K562 (cell line): ENCODE data around the gene PHF12.

Experiments used
- CBX2 ChIP-seq: fragments of 200-600 bp; sonication (generic); IDR thresholded peaks from one replicate; pipeline ENCODE4 v1.6.1; 2012; ENCODE audit warnings: mild to moderate bottlenecking, low read length, inconsistent platforms; ENCODE audit not compliant: insufficient read depth, poor library complexity, severe bottlenecking
- CTCF ChIP-seq, 3 experiments: IDR thresholded peaks in 2 of 3; conservative IDR thresholded peaks in 1 of 3; 2 replicates each; pipeline ENCODE4 v1.5.1; 2011 to 2012; ENCODE audit warnings: low read length in 3 of 3, mild to moderate bottlenecking in 3 of 3, control low read depth in 2 of 3, improper control_type of control experiment in 1 of 3, inconsistent platforms in 1 of 3, low read depth in 1 of 3, mixed read lengths in 1 of 3, moderate library complexity in 1 of 3; ENCODE audit not compliant: insufficient read depth in 2 of 3
- E2F8 ChIP-seq: fragments of 450-650 bp; IDR thresholded peaks from 2 replicates; pipeline ENCODE4 v1.7.1; 2018; ENCODE audit warnings: mild to moderate bottlenecking, low read depth; ENCODE audit not compliant: partially characterized antibody
- POLR2A ChIP-seq: fragments of 450-650 bp; conservative IDR thresholded peaks from 2 replicates; pipeline ENCODE4 v1.6.1; 2016
- RAD21 ChIP-seq, 2 experiments: fragments of 250-450 bp in 1 of 2; fragments of 450-650 bp in 1 of 2; sonication (Bioruptor Pico) in 1 of 2; formaldehyde crosslinking in 1 of 2; IDR thresholded peaks in 1 of 2; conservative IDR thresholded peaks in 1 of 2; 2 replicates each; pipeline versions ENCODE4 v1.4.0 to v1.8.0; 2020 to 2022; ENCODE audit warnings: mild to moderate bottlenecking in 2 of 2, moderate library complexity in 1 of 2
- TF ChIP-seq, protein P1 (sequence below): sonication (generic); formaldehyde crosslinking; IDR thresholded peaks from 2 replicates; pipeline ENCODE4 v1.8.0; 2022; ENCODE audit warnings: mild to moderate bottlenecking, missing genetic modification reagents

- TF ChIP-seq CBX2 (no peak), POLR2A (no peak), CTCF (IDR thresholded peaks at IDR 0.05 in 2 of 3, conservative IDR thresholded peaks at IDR 0.05 in 1 of 3; ENCODE audit: insufficient read depth in 2 of 3, low read depth in 1 of 3, low read length in 3 of 3) (no peak), RAD21 (CRISPR knock-in tag; conservative IDR thresholded peaks at IDR 0.05 in 1 of 2, IDR thresholded peaks at IDR 0.05 in 1 of 2) (no peak), E2F8 (no peak)
- TF ChIP-seq, protein P1, sequence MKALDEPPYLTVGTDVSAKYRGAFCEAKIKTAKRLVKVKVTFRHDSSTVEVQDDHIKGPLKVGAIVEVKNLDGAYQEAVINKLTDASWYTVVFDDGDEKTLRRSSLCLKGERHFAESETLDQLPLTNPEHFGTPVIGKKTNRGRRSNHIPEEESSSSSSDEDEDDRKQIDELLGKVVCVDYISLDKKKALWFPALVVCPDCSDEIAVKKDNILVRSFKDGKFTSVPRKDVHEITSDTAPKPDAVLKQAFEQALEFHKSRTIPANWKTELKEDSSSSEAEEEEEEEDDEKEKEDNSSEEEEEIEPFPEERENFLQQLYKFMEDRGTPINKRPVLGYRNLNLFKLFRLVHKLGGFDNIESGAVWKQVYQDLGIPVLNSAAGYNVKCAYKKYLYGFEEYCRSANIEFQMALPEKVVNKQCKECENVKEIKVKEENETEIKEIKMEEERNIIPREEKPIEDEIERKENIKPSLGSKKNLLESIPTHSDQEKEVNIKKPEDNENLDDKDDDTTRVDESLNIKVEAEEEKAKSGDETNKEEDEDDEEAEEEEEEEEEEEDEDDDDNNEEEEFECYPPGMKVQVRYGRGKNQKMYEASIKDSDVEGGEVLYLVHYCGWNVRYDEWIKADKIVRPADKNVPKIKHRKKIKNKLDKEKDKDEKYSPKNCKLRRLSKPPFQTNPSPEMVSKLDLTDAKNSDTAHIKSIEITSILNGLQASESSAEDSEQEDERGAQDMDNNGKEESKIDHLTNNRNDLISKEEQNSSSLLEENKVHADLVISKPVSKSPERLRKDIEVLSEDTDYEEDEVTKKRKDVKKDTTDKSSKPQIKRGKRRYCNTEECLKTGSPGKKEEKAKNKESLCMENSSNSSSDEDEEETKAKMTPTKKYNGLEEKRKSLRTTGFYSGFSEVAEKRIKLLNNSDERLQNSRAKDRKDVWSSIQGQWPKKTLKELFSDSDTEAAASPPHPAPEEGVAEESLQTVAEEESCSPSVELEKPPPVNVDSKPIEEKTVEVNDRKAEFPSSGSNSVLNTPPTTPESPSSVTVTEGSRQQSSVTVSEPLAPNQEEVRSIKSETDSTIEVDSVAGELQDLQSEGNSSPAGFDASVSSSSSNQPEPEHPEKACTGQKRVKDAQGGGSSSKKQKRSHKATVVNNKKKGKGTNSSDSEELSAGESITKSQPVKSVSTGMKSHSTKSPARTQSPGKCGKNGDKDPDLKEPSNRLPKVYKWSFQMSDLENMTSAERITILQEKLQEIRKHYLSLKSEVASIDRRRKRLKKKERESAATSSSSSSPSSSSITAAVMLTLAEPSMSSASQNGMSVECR (CRISPR knock-in tag), result no peak
Observed at GRCh38 chr17:28917029-28917428, 34.3 kb downstream of the PHF12 start.
